Skeletal muscle tissue (tissue), 4 donors: ENCODE measurements around the gene TIMM10B. TPM values are rescaled to one million over a fixed set of nuclear protein-coding genes. Genes with fewer than 3 reads are reported as not detected.
"Not testable (repeated sequence)": the region's sequence is repeated elsewhere in the genome, so short reads cannot be mapped to it uniquely, and the experiment has no call there.

Experiments
- H3K27ac ChIP-seq: one replicate; pipeline ENCODE4 v1.7.0; 2013; ENCODE audit warnings: mild to moderate bottlenecking, low read depth, low read length, inconsistent platforms
- H3K27me3 ChIP-seq, 3 donors: one replicate each; pipeline ENCODE4 v1.7.0; 2013; ENCODE audit warnings: low read length in 3 of 3; ENCODE audit not compliant: control insufficient read depth in 3 of 3, insufficient read depth in 3 of 3
- H3K36me3 ChIP-seq, 3 donors: one replicate each; pipeline ENCODE4 v1.7.0; 2013; ENCODE audit warnings: low read length in 3 of 3; ENCODE audit not compliant: control insufficient read depth in 3 of 3, insufficient read depth in 3 of 3
- H3K4me1 ChIP-seq, 3 donors: one replicate each; pipeline ENCODE4 v1.7.0; 2013; ENCODE audit warnings: low read length in 3 of 3, mild to moderate bottlenecking in 3 of 3; ENCODE audit not compliant: control insufficient read depth in 3 of 3, insufficient read depth in 3 of 3
- H3K4me3 ChIP-seq, 3 donors: one replicate each; pipeline ENCODE4 v1.7.0; 2013; ENCODE audit warnings: low read length in 3 of 3
- H3K9ac ChIP-seq, 3 donors: one replicate each; pipeline ENCODE4 v1.7.0; 2013; ENCODE audit warnings: low read length in 3 of 3, mild to moderate bottlenecking in 3 of 3, moderate library complexity in 2 of 3, low read depth in 1 of 3
- H3K9me3 ChIP-seq, 3 donors: one replicate each; pipeline ENCODE4 v1.7.0; 2013; ENCODE audit warnings: low read length in 3 of 3; ENCODE audit not compliant: control insufficient read depth in 3 of 3
- total RNA-seq: library from RNA; depleted of rRNA; stranded (reverse); fragments of >200 nt; gene quantifications from one replicate; pipeline ENCODE4 v1.2.3, GENCODE V29; 2014
- donor health status: Osteomylitis.

Gene TIMM10B
- total RNA-seq, 1 donor from 2014 or later, result 19.8 TPM

GRCh38 chr11:6498544-6498943, 17.2 kb downstream of the TIMM10B start:
- Histone ChIP-seq H3K36me3 (peaks cover 18 to 22% (median 21%) of the 10 kb centered on the region in 3 donors), H3K27ac (no peak overlapping the region)

DNA sequence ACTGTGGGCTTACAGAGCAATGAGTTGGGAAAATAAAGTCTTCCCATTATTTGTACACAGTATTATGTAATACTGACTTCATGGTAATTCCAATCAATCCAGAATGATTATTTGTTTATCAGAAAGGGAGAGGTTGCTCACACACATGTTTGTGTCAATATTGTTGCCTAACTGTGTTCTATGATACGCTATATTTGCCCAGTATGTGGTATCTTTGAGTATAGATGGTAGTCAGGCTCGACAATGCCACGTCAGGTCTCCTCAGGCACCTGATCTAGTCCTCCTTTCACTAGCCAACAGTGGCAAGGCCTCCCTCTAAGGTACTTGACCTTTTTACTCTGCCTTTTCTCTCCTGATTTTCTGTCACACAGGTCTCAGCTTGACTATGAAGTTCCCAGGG, 21.1 kb downstream of the TIMM10B start:
- H3K9me3 ChIP-seq, result no peaks in the 10 kb centered on the region
- peaks cover 20 to 25% (median 24%) of the 10 kb centered on the region in 3 donors for H3K36me3 ChIP-seq
- H3K27me3 ChIP-seq, result no peaks in the 10 kb centered on the region
- H3K4me1 ChIP-seq, result peaks cover 3 to 10% (median 5%) of the 10 kb centered on the region in 3 donors
- H3K27ac ChIP-seq, result no peak overlapping the region
- no peak overlapping the region for H3K9ac ChIP-seq
- no peak overlapping the region for H3K4me3 ChIP-seq

More at GRCh38 chr11:6498544-6498943, 17.2 kb downstream of the TIMM10B start:
- Histone ChIP-seq H3K4me1 (peaks cover 3 to 10% (median 5%) of the 10 kb centered on the region in 3 donors), H3K9ac (no peak overlapping the region), H3K27me3 (no peaks in the 10 kb centered on the region), H3K4me3 (no peak overlapping the region), H3K9me3 (no peaks in the 10 kb centered on the region)

GRCh38 chr11:6504166-6504565, 22.9 kb downstream of the TIMM10B start:
- H3K27me3 ChIP-seq, result no peaks in the 10 kb centered on the region
- peaks cover 10 to 17% (median 13%) of the 10 kb centered on the region in 3 donors for H3K36me3 ChIP-seq
- H3K4me3 ChIP-seq, result no peak overlapping the region
- H3K9ac ChIP-seq, result no peak overlapping the region
- H3K9me3 ChIP-seq, result no peaks in the 10 kb centered on the region
- H3K27ac ChIP-seq, result no peak overlapping the region
- peaks cover 0 to 5% (median 0%) of the 10 kb centered on the region in 3 donors for H3K4me1 ChIP-seq

- no peak overlapping the region for H3K4me3 ChIP-seq
- no peaks in the 10 kb centered on the region for H3K9me3 ChIP-seq
- peaks cover 10 to 17% (median 13%) of the 10 kb centered on the region in 3 donors for H3K36me3 ChIP-seq
- H3K4me1 ChIP-seq, result no peaks in the 10 kb centered on the region
- no peak overlapping the region for H3K9ac ChIP-seq
- no peak overlapping the region for H3K27ac ChIP-seq
- H3K27me3 ChIP-seq, result no peaks in the 10 kb centered on the region
Measured at GRCh38 chr11:6505577-6506240, 24.4 kb downstream of the TIMM10B start.

DNA sequence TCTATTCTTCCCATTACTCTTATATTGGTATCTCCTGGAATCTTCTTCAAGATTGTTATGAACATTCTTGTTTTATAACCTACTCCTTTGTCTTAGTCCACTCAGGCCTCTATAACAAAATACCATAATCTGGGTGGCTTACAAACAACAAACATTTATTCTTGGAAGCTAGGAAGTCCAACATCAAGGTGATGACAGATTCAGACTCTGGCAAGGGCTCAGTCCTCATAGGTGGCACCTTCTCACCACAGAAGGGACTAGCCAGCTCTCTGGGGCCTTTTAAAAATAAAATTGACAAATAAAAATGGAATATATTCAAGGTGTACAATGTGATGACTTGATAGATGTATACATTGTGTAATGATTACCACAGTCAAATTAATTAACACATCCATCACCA, 35.6 kb downstream of the TIMM10B start:
- Histone ChIP-seq H3K27me3 (no peaks in the 10 kb centered on the region), H3K36me3 (peaks cover 5 to 13% (median 7%) of the 10 kb centered on the region in 3 donors), H3K9me3 (no peaks in the 10 kb centered on the region), H3K27ac (no peak overlapping the region), H3K4me1 (no peaks in the 10 kb centered on the region), H3K9ac (no peak overlapping the region), H3K4me3 (no peak overlapping the region)

- H3K36me3 ChIP-seq, result peaks cover 5 to 13% (median 7%) of the 10 kb centered on the region in 3 donors
Measured at GRCh38 chr11:6520265-6520664, 39.0 kb downstream of the TIMM10B start.

GRCh38 chr11:6521946-6522345, 40.6 kb downstream of the TIMM10B start:
- not testable (repeated sequence) for H3K27me3 ChIP-seq, H3K4me1 ChIP-seq, H3K4me3 ChIP-seq, H3K9me3 ChIP-seq, H3K27ac ChIP-seq, H3K9ac ChIP-seq
- peaks cover 5 to 13% (median 7%) of the 10 kb centered on the region in 3 donors for H3K36me3 ChIP-seq

More at GRCh38 chr11:6520265-6520664, 39.0 kb downstream of the TIMM10B start:
- Histone ChIP-seq H3K9me3 (no peaks in the 10 kb centered on the region), H3K9ac (no peak overlapping the region), H3K4me3 (no peak overlapping the region), H3K4me1 (no peaks in the 10 kb centered on the region), H3K27me3 (no peaks in the 10 kb centered on the region), H3K27ac (no peak overlapping the region)

GRCh38 chr11:6523253-6523652, 42.0 kb downstream of the TIMM10B start:
- H3K9me3 ChIP-seq, result no peaks in the 10 kb centered on the region
- no peaks in the 10 kb centered on the region for H3K27me3 ChIP-seq
- peaks cover 6 to 12% (median 10%) of the 10 kb centered on the region in 3 donors for H3K36me3 ChIP-seq
- H3K4me3 ChIP-seq, result no peak overlapping the region
- H3K4me1 ChIP-seq, result no peaks in the 10 kb centered on the region
- peak overlapping the region in 1 of 3 donors; percentile 17 for H3K9ac ChIP-seq
- H3K27ac ChIP-seq, result no peak overlapping the region

DNA sequence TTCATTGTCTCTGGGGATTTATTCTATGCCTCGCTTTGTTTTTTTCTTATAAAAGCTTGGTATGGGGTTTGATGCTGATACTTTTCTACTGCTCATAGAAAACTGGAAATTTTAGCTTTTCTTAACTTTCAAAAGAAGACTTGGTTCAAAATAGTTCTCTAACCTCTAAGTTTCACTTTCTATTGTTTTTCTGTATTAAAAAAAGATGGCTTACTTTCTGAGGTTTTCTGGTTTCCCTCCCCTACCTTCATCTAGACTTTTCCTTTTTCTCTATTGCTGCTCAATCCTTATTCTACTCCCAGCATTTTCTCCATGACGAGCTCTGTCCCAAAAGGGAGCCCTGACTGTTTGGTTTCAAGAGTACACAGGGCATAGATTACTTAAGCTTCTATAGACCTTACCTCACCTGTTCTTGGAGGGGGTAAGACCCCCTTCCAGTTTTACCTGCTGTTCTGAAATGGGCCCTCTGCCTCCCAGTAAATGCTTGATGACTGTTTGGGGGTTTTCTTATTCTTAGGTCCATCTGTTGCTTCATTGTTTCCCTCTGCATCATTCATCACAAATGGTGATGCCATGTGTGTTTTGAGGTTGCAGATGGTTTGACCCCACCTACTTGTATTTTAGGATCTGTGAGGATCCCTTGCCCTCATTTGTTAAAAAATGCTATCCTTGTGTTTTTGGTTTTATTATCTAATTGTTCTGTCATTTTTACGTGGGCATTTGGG, 45.3 kb downstream of the TIMM10B start:
- Histone ChIP-seq H3K4me3 (no peak overlapping the region), H3K9me3 (no peaks in the 10 kb centered on the region), H3K27me3 (no peaks in the 10 kb centered on the region), H3K27ac (no peak overlapping the region), H3K9ac (peak overlapping the region in 1 of 3 donors; percentile 7), H3K36me3 (peaks cover 3 to 11% (median 7%) of the 10 kb centered on the region in 3 donors), H3K4me1 (no peaks in the 10 kb centered on the region)

GRCh38 chr11:6529266-6529665, 48.0 kb downstream of the TIMM10B start:
- Histone ChIP-seq H3K27me3 (no peaks in the 10 kb centered on the region), H3K36me3 (peaks cover 11 to 20% (median 14%) of the 10 kb centered on the region in 3 donors), H3K9ac (no peak overlapping the region), H3K9me3 (no peaks in the 10 kb centered on the region), H3K4me1 (no peaks in the 10 kb centered on the region), H3K4me3 (no peak overlapping the region), H3K27ac (no peak overlapping the region)
